ENCODE measurements around the gene PTK7. TPM values are rescaled to one million over a fixed set of nuclear protein-coding genes. Genes with fewer than 3 reads are reported as not detected.

Gene PTK7
- total and polyA plus RNA-seq, 5 donors, result 4.1 to 9.4 (median 8.2) TPM

- Histone ChIP-seq H3K27me3 (ENCODE audit: control insufficient read depth, insufficient read depth) (no peaks in the 10 kb centered on the region), H3K4me1 (ENCODE audit: control insufficient read depth, insufficient read depth, low read length) (no peaks in the 10 kb centered on the region), H3K27ac (ENCODE audit: low read length) (no peak overlapping the region), H3K9me3 (ENCODE audit: control insufficient read depth, low read length) (no peaks in the 10 kb centered on the region), H3K4me3 (ENCODE audit: low read length) (no peak overlapping the region)
- ATAC-seq (no peak), DNase-seq (no peak)
- WGBS, result 93% methylated on average over 4 of the region's 4 CpGs
- intact Hi-C loops (cut with DNase I), result no loop called here
These were observed 107.3 kb downstream of the PTK7 start for GRCh38 chr6:43183441-43183840.

- Histone ChIP-seq H3K9me3 (ENCODE audit: control insufficient read depth, low read length) (no peaks in the 10 kb centered on the region), H3K27ac (ENCODE audit: low read length) (no peak overlapping the region), H3K4me1 (ENCODE audit: control insufficient read depth, insufficient read depth, low read length) (no peaks in the 10 kb centered on the region), H3K4me3 (ENCODE audit: low read length) (no peak overlapping the region), H3K27me3 (ENCODE audit: control insufficient read depth, insufficient read depth) (no peaks in the 10 kb centered on the region)
- DNase-seq (no peak), ATAC-seq (no peak)
- intact Hi-C loops (cut with DNase I), result no loop called here
- WGBS, result 91% methylated on average over 21 of the region's 21 CpGs
These were observed 108.3 kb downstream of the PTK7 start for GRCh38 chr6:43184268-43184985.

GRCh38 chr6:43185391-43185985 lies 109.4 kb downstream of the PTK7 start:
- Histone ChIP-seq H3K4me1 (ENCODE audit: control insufficient read depth, insufficient read depth, low read length) (no peaks in the 10 kb centered on the region), H3K4me3 (ENCODE audit: low read length) (no peak overlapping the region), H3K27ac (ENCODE audit: low read length) (no peak overlapping the region), H3K9me3 (ENCODE audit: control insufficient read depth, low read length) (no peaks in the 10 kb centered on the region), H3K27me3 (ENCODE audit: control insufficient read depth, insufficient read depth) (no peaks in the 10 kb centered on the region)
- ATAC-seq (no peak), DNase-seq (no peak)
- intact Hi-C loops (cut with DNase I), result no loop called here
- 81% methylated on average over 5 of the region's 5 CpGs for WGBS

- H3K4me3 ChIP-seq (ENCODE audit: low read length), result no peak overlapping the region
- no peak overlapping the region for H3K27ac ChIP-seq (ENCODE audit: low read length)
- ATAC-seq, result no peak
- intact Hi-C loops (cut with DNase I), result no loop called here
- H3K4me1 ChIP-seq (ENCODE audit: control insufficient read depth, insufficient read depth, low read length), result no peaks in the 10 kb centered on the region
- H3K27me3 ChIP-seq (ENCODE audit: control insufficient read depth, insufficient read depth), result no peaks in the 10 kb centered on the region
- no peak for DNase-seq
- no peaks in the 10 kb centered on the region for H3K9me3 ChIP-seq (ENCODE audit: control insufficient read depth, low read length)
- WGBS, result 95% methylated on average over 14 of the region's 14 CpGs
These were observed 109.9 kb downstream of the PTK7 start for GRCh38 chr6:43186019-43186418.

GRCh38 chr6:43186706-43187105 lies 110.6 kb downstream of the PTK7 start:
- DNase-seq, result no peak
- Histone ChIP-seq H3K27me3 (ENCODE audit: control insufficient read depth, insufficient read depth) (no peaks in the 10 kb centered on the region), H3K4me1 (ENCODE audit: control insufficient read depth, insufficient read depth, low read length) (no peaks in the 10 kb centered on the region), H3K27ac (ENCODE audit: low read length) (no peak overlapping the region), H3K9me3 (ENCODE audit: control insufficient read depth, low read length) (no peaks in the 10 kb centered on the region), H3K4me3 (ENCODE audit: low read length) (no peak overlapping the region)
- no peak for ATAC-seq
- intact Hi-C loops (cut with DNase I), result no loop called here
- WGBS, result 95% methylated on average over 4 of the region's 4 CpGs

DNA sequence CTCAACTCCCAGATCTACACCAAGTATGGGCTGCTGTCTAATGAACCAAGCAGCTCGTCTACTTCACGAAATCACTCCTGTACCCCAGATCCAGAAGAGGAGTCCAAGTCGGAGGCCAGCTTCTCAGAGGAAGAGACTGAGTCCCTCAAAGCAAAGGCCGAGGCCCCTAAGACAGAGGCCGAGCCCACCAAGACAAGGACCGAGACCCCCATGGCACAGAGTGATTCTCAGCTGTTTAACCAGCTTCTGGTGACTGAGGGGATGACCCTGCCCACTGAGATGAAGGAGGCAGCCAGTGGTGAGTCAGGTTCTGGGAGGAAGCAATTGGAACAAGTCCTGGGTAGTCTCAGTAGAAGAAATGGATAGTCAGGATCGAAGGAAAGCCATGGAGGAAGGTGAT lies 111.7 kb downstream of the PTK7 start:
- no peaks in the 10 kb centered on the region for H3K27me3 ChIP-seq (ENCODE audit: control insufficient read depth, insufficient read depth)
- DNase-seq (no peak), ATAC-seq (no peak)
- no peak overlapping the region for H3K27ac ChIP-seq (ENCODE audit: low read length)
- no peak overlapping the region for H3K4me3 ChIP-seq (ENCODE audit: low read length)
- WGBS, result 95% methylated on average over 7 of the region's 7 CpGs
- intact Hi-C loops (cut with DNase I), result no loop called here
- H3K9me3 ChIP-seq (ENCODE audit: control insufficient read depth, low read length), result no peaks in the 10 kb centered on the region
- no peaks in the 10 kb centered on the region for H3K4me1 ChIP-seq (ENCODE audit: control insufficient read depth, insufficient read depth, low read length)

DNA sequence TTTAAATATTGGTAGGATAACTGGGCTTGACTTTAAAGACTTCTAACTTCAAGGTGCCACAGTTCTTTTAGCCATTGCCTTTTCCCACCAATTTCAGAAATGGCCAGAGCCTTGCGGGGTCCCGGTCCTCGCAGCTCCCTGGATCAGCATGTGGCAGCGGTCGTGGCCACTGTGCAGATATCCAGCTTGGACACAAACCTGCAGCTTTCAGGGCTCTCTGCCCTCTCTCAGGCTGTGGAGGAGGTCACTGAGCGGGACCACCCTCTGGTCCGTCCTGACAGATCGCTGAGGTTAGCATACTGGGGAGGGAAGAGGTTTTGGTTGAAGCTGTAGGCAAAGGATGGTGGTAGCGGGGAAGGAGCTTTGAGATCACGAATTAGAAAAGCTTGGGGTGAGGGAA lies 112.3 kb downstream of the PTK7 start:
- H3K27ac ChIP-seq (ENCODE audit: low read length), result no peak overlapping the region
- intact Hi-C loops (cut with DNase I), result no loop called here

GRCh38 chr6:43189776-43190304 lies 113.7 kb downstream of the PTK7 start:
- intact Hi-C loops (cut with DNase I), result no loop called here
- Histone ChIP-seq H3K9me3 (ENCODE audit: control insufficient read depth, low read length) (no peaks in the 10 kb centered on the region), H3K27me3 (ENCODE audit: control insufficient read depth, insufficient read depth) (no peaks in the 10 kb centered on the region), H3K4me3 (ENCODE audit: low read length) (no peak overlapping the region), H3K27ac (ENCODE audit: low read length) (no peak overlapping the region), H3K4me1 (ENCODE audit: control insufficient read depth, insufficient read depth, low read length) (no peaks in the 10 kb centered on the region)
- DNase-seq, result no peak
- 48% methylated on average over 6 of the region's 6 CpGs for WGBS
- peak in 1 of 2 donors; percentile 62 for ATAC-seq

More for the DNA sequence above, 112.3 kb downstream of the PTK7 start:
- no peaks in the 10 kb centered on the region for H3K27me3 ChIP-seq (ENCODE audit: control insufficient read depth, insufficient read depth)
- no peak overlapping the region for H3K4me3 ChIP-seq (ENCODE audit: low read length)
- ATAC-seq (no peak), DNase-seq (no peak)
- no peaks in the 10 kb centered on the region for H3K9me3 ChIP-seq (ENCODE audit: control insufficient read depth, low read length)
- no peaks in the 10 kb centered on the region for H3K4me1 ChIP-seq (ENCODE audit: control insufficient read depth, insufficient read depth, low read length)
- 92% methylated on average over 10 of the region's 10 CpGs for WGBS

GRCh38 chr6:43192911-43193310 lies 116.8 kb downstream of the PTK7 start:
- no peak for DNase-seq
- Histone ChIP-seq H3K27me3 (ENCODE audit: control insufficient read depth, insufficient read depth) (no peaks in the 10 kb centered on the region), H3K4me1 (ENCODE audit: control insufficient read depth, insufficient read depth, low read length) (no peaks in the 10 kb centered on the region), H3K9me3 (ENCODE audit: control insufficient read depth, low read length) (no peaks in the 10 kb centered on the region), H3K4me3 (ENCODE audit: low read length) (no peak overlapping the region), H3K27ac (ENCODE audit: low read length) (no peak overlapping the region)
- intact Hi-C loops (cut with DNase I), result no loop called here
- no peak for ATAC-seq
- 97% methylated on average over 9 of the region's 9 CpGs for WGBS

DNA sequence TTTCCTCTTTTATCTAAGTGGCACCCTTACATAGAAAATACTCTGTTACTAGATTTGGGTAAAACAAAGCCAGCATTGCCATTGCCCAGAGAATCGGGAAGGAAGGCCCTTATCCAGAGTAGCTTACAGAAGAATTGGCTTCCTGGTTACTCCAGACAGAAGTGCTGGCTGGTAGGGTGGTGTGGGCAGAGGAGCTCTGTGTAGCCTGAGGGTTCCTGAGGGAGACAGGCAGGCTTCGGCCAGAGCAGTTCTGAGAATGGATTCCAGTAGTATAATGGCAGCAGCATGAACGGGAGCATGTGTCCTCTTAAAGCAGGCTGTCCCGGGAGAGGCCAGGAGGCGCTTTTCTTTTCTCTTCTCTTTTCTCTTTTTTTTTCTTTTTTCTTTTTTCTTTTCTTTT lies 117.8 kb downstream of the PTK7 start:
- Histone ChIP-seq H3K27ac (ENCODE audit: low read length) (no peak overlapping the region), H3K27me3 (ENCODE audit: control insufficient read depth, insufficient read depth) (no peaks in the 10 kb centered on the region), H3K4me3 (ENCODE audit: low read length) (no peak overlapping the region), H3K9me3 (ENCODE audit: control insufficient read depth, low read length) (no peaks in the 10 kb centered on the region), H3K4me1 (ENCODE audit: control insufficient read depth, insufficient read depth, low read length) (no peaks in the 10 kb centered on the region)
- DNase-seq (no peak), ATAC-seq (no peak)
- intact Hi-C loops (cut with DNase I), result no loop called here
- WGBS, result 91% methylated on average over 5 of the region's 5 CpGs

DNA sequence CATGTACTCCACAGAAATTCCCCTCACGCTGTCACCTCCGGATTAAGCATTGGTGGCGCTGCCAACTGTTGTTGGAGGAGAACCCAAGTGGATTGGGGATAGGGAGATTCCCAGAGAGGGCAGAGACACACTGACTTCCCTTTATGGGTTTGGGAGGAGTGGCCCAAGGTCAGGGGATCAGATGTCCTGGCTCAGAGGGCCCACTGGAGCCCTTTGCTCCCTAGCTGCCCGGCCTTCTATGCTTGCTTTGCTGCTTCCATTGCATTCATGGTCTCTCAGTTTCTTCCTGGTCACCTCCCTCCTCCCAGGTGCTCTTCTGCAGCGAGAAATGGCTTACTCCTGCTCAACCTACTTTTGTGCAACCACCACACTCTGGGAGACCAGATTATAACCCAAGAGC lies 120.2 kb downstream of the PTK7 start:
- WGBS, result 86% methylated on average over 5 of the region's 5 CpGs
- Histone ChIP-seq H3K27ac (ENCODE audit: low read length) (no peak overlapping the region), H3K9me3 (ENCODE audit: control insufficient read depth, low read length) (no peaks in the 10 kb centered on the region), H3K27me3 (ENCODE audit: control insufficient read depth, insufficient read depth) (no peaks in the 10 kb centered on the region), H3K4me3 (ENCODE audit: low read length) (no peak overlapping the region), H3K4me1 (ENCODE audit: control insufficient read depth, insufficient read depth, low read length) (no peaks in the 10 kb centered on the region)
- intact Hi-C loops (cut with DNase I), result no loop called here
- DNase-seq (no peak), ATAC-seq (no peak)
